ENCODE results near the gene DBP. TPM values are rescaled to one million over a fixed set of nuclear protein-coding genes. Genes with fewer than 3 reads are reported as not detected.
A peak's percentile ranks its signal among the peaks of the same experiment; 100 is the strongest.
"Not testable (repeated sequence)": the region's sequence is repeated elsewhere in the genome, so short reads cannot be mapped to it uniquely, and the experiment has no call there.

The DBP gene, protein sequence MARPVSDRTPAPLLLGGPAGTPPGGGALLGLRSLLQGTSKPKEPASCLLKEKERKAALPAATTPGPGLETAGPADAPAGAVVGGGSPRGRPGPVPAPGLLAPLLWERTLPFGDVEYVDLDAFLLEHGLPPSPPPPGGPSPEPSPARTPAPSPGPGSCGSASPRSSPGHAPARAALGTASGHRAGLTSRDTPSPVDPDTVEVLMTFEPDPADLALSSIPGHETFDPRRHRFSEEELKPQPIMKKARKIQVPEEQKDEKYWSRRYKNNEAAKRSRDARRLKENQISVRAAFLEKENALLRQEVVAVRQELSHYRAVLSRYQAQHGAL
- total RNA-seq: 28.2 TPM

DNA sequence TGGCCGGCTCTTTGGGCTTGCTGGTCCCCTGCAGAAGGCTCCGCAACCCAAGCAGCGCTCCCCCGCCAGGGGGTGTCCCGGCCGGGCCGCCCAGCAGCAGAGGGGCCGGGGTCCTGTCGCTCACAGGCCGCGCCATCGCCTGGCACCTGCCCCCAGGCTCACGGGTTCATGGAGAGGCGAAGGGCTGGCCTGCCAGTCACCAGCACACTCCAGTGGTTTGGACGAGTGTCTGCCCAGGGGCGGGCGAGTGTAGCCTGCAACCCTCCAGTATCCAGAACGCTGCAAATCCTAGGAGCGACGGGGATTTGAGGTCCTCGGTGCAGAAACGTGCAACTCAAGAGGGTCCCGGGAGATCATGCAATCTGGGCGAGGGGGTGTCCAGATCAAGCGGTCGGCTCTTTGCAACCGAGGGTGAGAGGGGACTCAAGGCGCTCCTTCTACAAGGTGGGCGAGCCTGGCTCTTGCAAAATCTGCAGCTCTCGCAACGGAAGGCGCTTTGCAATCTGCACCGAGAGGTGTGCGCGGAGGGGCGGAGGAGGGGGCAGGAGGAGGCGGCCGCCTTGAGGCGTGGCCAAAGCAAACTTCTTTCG lies at the start of gene DBP:
Gene DBP (minus strand): TSS at position 521 of the 590 bp plus-strand sequence. CDS start 385 bp downstream, at position 136.
- no peaks in the 10 kb centered on the region for H3K9me3 ChIP-seq (ENCODE audit: low read depth, low read length)
- peaks cover 51% of the 10 kb centered on the region for H3K4me1 ChIP-seq (ENCODE audit: insufficient read depth, low read length)

DNA sequence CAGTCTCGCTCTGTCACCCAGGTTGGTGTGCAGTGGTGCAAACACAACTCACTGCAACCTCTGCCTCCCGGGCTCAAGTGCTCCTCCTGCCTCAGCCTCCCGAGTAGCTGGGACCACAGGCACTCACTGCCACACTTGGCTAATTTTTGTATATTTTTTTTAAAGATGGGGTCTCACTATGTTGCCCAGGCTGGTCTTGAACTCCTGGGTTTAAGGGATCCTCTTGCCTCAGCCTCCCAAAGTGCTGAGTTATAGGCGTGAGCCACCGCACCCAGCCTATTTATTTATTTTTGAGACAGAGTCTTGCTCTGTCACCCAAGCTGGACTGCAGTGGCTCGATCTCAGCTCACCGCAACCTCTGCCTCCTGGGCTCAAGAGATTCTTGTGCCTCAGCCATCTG lies 49.5 kb upstream of the DBP start:
- not testable (repeated sequence) for H3K9me3 ChIP-seq (ENCODE audit: low read depth, low read length)

More for the DNA sequence above, at the start of gene DBP:
- H3K27me3 ChIP-seq (ENCODE audit: insufficient read depth, low read length): no peaks in the 10 kb centered on the region
- peak within 1 kb of the TSS; percentile 78 for H3K4me3 ChIP-seq (ENCODE audit: low read length)

DNA sequence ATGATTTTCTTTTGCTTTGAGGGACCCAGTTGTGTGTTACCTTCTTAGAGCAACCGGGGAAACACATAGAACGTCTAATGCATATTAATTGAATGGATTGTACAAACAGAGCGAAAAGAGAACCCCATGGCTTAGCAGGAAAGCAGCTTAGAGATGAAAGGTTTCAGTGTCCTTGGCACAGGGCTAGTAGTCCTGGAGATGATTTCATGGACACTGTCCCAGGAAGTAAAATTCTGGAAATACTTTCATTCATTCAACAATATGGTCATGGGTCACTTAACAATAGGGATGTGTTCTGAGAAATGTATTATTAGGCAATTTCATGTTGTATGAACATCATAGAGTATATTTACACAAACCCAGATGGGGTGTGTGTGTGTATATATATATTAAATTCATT lies 48.9 kb upstream of the DBP start:
- Histone ChIP-seq H3K4me3 (ENCODE audit: low read length) (no peak overlapping the region), H3K9me3 (ENCODE audit: low read depth, low read length) (no peaks in the 10 kb centered on the region), H3K27me3 (ENCODE audit: insufficient read depth, low read length) (no peaks in the 10 kb centered on the region), H3K4me1 (ENCODE audit: insufficient read depth, low read length) (no peaks in the 10 kb centered on the region)

More for the DNA sequence above, 49.5 kb upstream of the DBP start:
- not testable (repeated sequence) for H3K4me3 ChIP-seq (ENCODE audit: low read length); H3K27me3 ChIP-seq (ENCODE audit: insufficient read depth, low read length); H3K4me1 ChIP-seq (ENCODE audit: insufficient read depth, low read length)

DNA sequence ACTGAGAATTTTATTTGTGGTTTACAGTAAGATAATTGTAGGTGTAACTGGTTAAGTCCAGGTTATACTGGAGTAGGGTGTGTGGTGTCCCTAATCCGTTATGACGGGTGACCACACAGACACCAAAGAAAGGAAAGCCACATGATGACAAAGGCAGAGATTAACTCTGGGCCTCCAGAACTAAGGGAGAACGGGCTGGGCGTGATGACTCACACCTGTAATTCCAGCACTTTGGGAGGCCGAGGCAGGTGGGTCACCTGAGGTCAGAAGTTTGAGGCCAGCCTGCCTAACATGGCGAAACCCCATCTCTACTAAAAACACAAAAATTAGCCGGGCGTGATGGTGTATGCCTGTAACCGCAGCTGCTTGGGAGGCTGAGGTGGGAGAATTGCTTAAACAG lies 48.4 kb upstream of the DBP start:
- no peaks in the 10 kb centered on the region for H3K9me3 ChIP-seq (ENCODE audit: low read depth, low read length)
- no peak overlapping the region for H3K4me3 ChIP-seq (ENCODE audit: low read length)
- no peaks in the 10 kb centered on the region for H3K27me3 ChIP-seq (ENCODE audit: insufficient read depth, low read length)
- no peaks in the 10 kb centered on the region for H3K4me1 ChIP-seq (ENCODE audit: insufficient read depth, low read length)

DNA sequence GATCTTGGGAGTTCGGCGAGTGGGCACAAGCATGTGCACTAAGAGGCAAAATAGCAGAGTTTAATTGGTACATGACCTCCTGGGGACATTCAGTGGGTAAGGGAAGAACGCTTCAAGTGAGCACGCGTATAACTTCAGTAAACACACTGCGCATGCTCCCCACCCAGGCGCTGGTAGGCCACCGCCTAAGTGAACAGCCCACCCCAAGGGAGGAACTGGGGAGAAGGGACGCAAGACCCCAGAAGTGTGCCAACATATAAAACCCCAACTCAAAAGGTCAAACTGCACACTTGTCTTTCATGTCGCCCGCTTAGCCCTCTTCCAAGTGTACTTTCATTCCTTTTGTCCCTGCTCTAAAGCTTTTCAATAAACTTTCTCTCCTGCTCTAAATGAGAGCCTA lies 46.2 kb upstream of the DBP start:
- no peaks in the 10 kb centered on the region for H3K27me3 ChIP-seq (ENCODE audit: insufficient read depth, low read length)
- H3K4me3 ChIP-seq (ENCODE audit: low read length): no peak overlapping the region
- H3K4me1 ChIP-seq (ENCODE audit: insufficient read depth, low read length): no peaks in the 10 kb centered on the region
- H3K9me3 ChIP-seq (ENCODE audit: low read depth, low read length): no peaks in the 10 kb centered on the region

DNA sequence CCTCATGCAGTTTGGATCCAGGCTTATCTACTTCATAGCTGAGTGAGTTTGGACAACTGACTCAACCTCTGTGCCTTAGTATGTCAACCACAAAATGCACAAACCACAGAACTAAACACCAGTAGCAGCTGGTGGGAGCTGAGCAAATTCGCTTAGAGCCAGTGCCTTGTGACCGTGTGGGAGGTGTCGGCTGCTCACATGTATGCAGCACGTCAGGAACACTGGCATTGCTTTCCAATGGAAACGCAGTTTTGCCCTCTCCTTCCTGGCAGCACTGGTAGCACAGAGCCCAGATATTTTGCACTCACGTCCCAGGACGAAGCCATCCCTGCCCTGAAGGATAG lies 43.9 kb upstream of the DBP start:
- H3K4me3 ChIP-seq (ENCODE audit: low read length): no peak overlapping the region
- no peaks in the 10 kb centered on the region for H3K27me3 ChIP-seq (ENCODE audit: insufficient read depth, low read length)
- H3K4me1 ChIP-seq (ENCODE audit: insufficient read depth, low read length): no peaks in the 10 kb centered on the region
- H3K9me3 ChIP-seq (ENCODE audit: low read depth, low read length): no peaks in the 10 kb centered on the region

DNA sequence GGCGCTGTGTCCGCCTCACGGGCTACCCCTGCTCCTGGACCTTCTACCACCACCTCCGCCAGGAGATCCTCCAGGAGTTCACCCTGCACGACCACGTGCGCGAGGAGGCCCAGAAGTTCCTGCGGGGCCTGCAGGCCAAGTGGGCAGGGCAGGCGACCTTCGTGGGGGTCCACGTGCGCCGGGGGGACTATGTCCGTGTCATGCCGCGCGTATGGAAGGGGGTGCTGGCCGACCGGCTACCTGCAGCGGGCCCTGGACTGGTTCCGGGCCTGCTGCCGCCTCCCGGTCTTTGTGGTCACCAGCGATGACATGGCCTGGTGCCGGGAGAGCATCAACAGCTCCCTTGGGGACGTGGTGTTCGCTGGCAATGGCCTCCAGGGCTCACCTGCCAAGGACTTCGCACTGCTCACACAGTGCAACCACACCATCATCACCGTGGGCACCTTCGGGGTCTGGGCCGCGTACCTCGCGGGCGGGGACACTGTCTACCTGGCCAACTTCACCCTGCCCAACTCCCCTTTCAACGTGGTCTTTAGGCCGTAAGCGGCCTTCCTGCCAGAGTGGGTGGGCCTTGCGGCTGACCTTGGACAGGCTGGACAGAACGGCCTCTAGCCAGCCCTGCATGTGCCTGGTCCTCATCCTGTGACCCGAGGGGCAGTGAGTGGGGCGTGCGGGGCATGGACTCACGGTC lies 43.4 kb upstream of the DBP start:
- Histone ChIP-seq H3K9me3 (ENCODE audit: low read depth, low read length) (no peaks in the 10 kb centered on the region), H3K4me1 (ENCODE audit: insufficient read depth, low read length) (no peaks in the 10 kb centered on the region), H3K4me3 (ENCODE audit: low read length) (no peak overlapping the region), H3K27me3 (ENCODE audit: insufficient read depth, low read length) (no peaks in the 10 kb centered on the region)

DNA sequence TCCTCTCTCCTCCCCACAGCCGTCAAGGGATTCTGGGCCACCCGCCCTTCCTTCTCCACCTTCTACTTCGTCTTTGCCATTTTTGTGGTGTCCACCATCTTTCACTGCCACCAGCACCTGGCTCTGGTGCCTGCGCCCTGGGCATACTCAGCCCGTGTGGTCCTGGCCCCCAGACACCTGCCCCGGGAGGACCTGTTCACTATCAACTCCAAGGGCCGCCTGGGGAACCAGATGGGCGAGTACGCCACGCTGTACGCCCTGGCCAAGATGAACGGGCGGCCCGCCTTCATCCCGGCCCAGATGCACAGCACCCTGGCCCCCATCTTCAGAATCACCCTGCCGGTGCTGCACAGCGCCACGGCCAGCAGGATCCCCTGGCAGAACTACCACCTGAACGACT lies 42.8 kb upstream of the DBP start:
- H3K9me3 ChIP-seq (ENCODE audit: low read depth, low read length); H3K27me3 ChIP-seq (ENCODE audit: insufficient read depth, low read length); H3K4me1 ChIP-seq (ENCODE audit: insufficient read depth, low read length); H3K4me3 ChIP-seq (ENCODE audit: low read length): not testable (repeated sequence)

DNA sequence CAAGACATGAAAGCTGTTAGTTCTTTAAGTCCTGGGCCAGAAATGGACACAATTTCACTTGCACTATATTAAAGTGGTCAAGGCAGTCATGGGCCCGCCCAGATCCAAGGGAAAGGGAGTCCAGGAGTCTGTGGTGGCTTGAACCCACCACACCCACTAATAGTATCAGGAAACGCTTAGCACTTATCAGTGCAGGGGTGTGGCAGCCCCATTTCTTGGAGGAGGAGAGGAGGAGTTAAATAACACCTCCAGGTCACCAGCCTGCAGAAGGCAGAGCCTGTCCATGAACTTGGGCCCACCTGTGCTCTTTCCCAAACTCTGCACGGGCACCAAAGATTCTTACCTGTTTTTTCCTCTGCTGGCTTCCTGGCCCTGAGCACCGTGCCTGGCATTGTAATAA lies 41.0 kb upstream of the DBP start:
- H3K4me1 ChIP-seq (ENCODE audit: insufficient read depth, low read length): peaks cover 5% of the 10 kb centered on the region
- H3K27me3 ChIP-seq (ENCODE audit: insufficient read depth, low read length): no peaks in the 10 kb centered on the region
- no peaks in the 10 kb centered on the region for H3K9me3 ChIP-seq (ENCODE audit: low read depth, low read length)
- H3K4me3 ChIP-seq (ENCODE audit: low read length): no peak overlapping the region

DNA sequence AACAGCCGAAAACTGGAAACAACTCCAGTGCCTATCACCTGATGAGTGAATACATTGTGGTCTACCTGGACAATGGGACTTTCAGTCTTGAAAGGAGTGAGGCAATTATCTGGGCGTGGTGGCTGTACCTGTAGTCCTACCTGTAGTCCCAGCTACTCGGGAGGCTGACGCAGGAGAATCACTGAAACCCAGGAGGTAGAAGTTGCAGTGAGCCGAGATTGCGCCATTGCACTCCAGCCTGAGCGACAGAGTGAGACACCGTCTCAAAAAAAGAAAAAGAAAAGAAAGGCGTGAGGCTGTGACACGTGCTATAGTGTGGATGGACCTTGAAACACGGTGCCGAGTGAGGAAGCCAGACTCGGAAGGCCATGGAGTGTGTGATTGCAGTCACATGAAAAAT lies 39.7 kb upstream of the DBP start:
- Histone ChIP-seq H3K27me3 (ENCODE audit: insufficient read depth, low read length) (no peaks in the 10 kb centered on the region), H3K9me3 (ENCODE audit: low read depth, low read length) (no peaks in the 10 kb centered on the region), H3K4me1 (ENCODE audit: insufficient read depth, low read length) (peaks cover 5% of the 10 kb centered on the region), H3K4me3 (ENCODE audit: low read length) (no peak overlapping the region)

DNA sequence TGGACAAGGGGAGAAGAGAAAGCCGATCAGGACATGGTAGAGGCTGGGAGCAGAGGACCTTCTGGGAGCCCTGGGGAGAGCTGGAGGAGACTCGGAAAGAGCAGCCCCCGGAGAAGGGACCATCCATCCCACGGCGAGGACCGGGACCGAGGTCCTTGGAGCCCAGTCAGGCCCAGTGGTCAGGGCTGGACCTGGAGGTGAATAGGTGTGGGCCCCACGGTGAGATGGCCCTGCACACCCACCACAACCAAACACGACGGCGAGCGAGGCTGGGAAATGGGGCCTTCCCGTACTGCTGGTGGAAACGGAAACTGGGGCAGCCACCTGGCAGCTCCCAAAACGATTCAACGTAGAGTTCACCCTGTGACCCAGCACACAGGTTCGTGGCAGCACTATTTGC lies 39.3 kb upstream of the DBP start:
- peaks cover 5% of the 10 kb centered on the region for H3K4me1 ChIP-seq (ENCODE audit: insufficient read depth, low read length)
- H3K27me3 ChIP-seq (ENCODE audit: insufficient read depth, low read length): no peaks in the 10 kb centered on the region
- no peak overlapping the region for H3K4me3 ChIP-seq (ENCODE audit: low read length)
- H3K9me3 ChIP-seq (ENCODE audit: low read depth, low read length): no peaks in the 10 kb centered on the region

DNA sequence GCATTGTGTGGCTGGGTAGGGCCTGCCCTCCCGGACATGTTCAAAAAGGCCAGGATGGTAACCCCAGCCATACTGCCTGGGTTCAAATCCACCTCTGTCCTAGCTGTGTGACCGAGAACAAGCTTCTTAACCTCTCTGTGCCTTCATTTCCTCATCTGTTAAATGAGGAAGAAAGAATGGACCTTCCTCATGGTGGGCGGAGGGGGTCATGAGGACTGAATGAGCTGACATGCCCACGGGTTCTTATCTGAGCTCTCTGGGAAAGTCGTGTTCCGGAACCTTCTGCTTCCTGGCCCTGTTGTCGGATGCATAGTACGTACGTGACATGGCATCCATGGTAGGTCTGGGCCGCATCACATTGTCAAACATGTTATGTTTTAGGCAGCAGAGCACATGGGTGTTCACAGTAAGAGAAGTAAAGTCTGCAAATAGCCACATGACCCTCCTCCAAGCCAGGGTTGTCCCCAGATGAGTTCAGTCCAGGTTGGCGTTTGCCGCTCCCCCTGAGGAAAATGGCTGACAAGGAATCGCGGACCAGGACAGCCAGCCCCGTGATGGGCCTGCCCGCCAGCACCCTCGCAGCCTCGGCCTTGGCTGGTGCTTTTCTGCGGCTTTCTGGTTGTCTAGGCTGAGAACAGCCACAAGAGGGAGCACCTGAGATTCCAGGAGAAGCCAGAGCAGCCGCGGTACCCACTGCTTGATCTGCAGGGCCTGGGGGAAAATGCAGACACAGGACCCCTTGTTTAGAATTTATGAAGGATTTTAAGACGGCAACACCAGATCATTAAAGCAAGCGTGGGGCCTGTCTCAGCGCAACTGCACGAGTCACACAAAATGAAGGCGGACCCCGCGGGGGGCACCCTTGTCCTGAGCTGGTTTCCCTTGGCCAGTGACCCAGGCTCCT lies 38.0 kb upstream of the DBP start:
- H3K27me3 ChIP-seq (ENCODE audit: insufficient read depth, low read length): no peaks in the 10 kb centered on the region
- no peaks in the 10 kb centered on the region for H3K9me3 ChIP-seq (ENCODE audit: low read depth, low read length)
- peaks cover 5% of the 10 kb centered on the region for H3K4me1 ChIP-seq (ENCODE audit: insufficient read depth, low read length)
- H3K4me3 ChIP-seq (ENCODE audit: low read length): no peak overlapping the region

DNA sequence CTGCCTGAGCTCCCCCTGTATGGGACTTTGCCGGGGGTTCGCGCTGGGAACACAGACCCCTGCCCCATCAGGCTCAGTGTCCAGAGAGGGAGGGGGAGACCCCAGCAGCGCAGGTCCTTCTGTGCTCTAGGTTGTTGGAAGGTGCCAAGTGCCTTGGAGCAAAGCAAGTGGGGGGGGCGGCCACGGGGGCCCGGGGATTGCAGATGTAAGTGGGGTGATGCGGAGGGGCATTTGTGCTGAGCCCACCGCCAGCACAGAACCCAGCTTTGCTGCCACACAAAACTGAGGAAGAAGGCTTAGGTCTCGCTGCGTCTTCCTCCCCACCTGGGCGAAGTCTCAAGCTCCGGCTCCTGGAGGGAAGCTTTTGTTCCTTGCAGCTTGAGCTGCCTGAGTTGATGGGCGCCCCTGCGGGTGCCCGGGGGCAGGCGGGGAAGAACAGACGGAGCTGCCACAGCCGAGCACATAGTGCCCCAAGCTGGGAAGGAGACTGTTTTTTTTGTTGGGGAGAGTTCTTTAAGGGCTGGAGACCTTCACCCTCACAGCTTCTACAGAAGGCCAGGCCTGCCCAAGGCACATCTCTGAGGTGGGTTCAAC lies 37.1 kb upstream of the DBP start:
- H3K4me3 ChIP-seq (ENCODE audit: low read length): no peak overlapping the region
- no peaks in the 10 kb centered on the region for H3K9me3 ChIP-seq (ENCODE audit: low read depth, low read length)
- H3K27me3 ChIP-seq (ENCODE audit: insufficient read depth, low read length): no peaks in the 10 kb centered on the region
- peaks cover 5% of the 10 kb centered on the region for H3K4me1 ChIP-seq (ENCODE audit: insufficient read depth, low read length)

DNA sequence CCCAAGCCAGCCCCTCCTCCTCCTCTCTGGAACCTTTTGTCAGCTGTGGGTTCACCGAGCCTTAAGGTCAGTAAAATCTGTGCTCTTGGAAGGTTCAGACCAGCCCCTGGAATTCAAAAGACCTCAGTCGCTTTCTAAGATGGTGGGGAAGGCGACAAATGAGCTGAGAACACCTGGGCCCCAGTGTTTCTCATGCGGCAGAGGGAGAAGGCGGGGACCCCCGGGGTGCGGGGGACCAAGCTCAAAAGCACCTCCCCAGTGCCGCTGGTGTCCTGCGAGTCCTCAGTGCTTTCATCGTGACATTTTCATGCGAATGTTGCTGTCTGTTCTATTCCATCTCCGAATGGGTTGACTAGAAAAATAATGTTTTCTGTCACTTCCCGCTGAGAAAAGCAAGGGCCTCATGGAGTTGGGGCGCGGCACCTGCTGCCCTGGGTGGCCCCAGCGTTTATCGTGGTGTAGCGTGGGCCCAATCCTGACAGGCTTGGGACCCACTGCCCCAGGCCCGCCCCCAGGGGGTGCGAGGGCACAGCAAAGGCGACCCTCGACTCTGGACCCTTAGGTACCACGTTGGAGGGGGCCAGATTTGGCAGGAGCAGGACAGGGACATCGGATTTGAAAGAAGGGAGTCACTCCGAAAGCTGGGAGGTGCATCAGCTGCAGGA lies 36.4 kb upstream of the DBP start:
- Histone ChIP-seq H3K4me1 (ENCODE audit: insufficient read depth, low read length) (peaks cover 5% of the 10 kb centered on the region), H3K9me3 (ENCODE audit: low read depth, low read length) (no peaks in the 10 kb centered on the region), H3K4me3 (ENCODE audit: low read length) (no peak overlapping the region), H3K27me3 (ENCODE audit: insufficient read depth, low read length) (no peaks in the 10 kb centered on the region)
